ENCODE results near the gene XPOT.

- no peak for TF ChIP-seq MAX (IDR thresholded peaks at IDR 0.05)
- no peak for TF ChIP-seq RAD21 (IDR thresholded peaks at IDR 0.05; ENCODE audit: low read depth)
- TF ChIP-seq YY1 (IDR thresholded peaks at IDR 0.05; ENCODE audit: low read depth), result no peak
- TF ChIP-seq FOXM1 (IDR thresholded peaks at IDR 0.05; ENCODE audit: borderline replicate concordance, low read depth), result no peak
- TF ChIP-seq TAF1 (IDR thresholded peaks at IDR 0.05; ENCODE audit: low read depth), result no peak
- no peak for TF ChIP-seq EGR1 (IDR thresholded peaks at IDR 0.05)
- TF ChIP-seq EP300 (IDR thresholded peaks at IDR 0.05; ENCODE audit: borderline replicate concordance), result no peak
- no peak for TF ChIP-seq USF1 (IDR thresholded peaks at IDR 0.05)
- TF ChIP-seq REST (IDR thresholded peaks at IDR 0.05; ENCODE audit: low read depth), result no peak
- TF ChIP-seq CEBPB (IDR thresholded peaks at IDR 0.05), result no peak
- no peak for TF ChIP-seq TCF12 (IDR thresholded peaks at IDR 0.05; ENCODE audit: low read depth)
- TF ChIP-seq NFIC (IDR thresholded peaks at IDR 0.05), result no peak
- TF ChIP-seq ZBTB7A (IDR thresholded peaks at IDR 0.05; ENCODE audit: low read depth), result no peak
- no peak for TF ChIP-seq TEAD4 (IDR thresholded peaks at IDR 0.05)
Measured at GRCh38 chr12:64407342-64408223, 3.4 kb downstream of the XPOT start.

Measured in Ishikawa (cell line).